SU-DHL-6 (cell line): ENCODE measurements around the gene RHEX.

Source experiments
- CTCF ChIP-seq: fragments of 200-600 bp; sonication (generic); IDR thresholded peaks from one replicate; pipeline ENCODE4 v1.5.1; 2017; ENCODE audit warnings: antibody characterized with exemption, mild to moderate bottlenecking, low read length, moderate library complexity; ENCODE audit not compliant: insufficient read depth, poor library complexity, severe bottlenecking
- EZH2phosphoT487 ChIP-seq: fragments of 200-600 bp; sonication (generic), shearing (Covaris generic); conservative IDR thresholded peaks from 2 replicates; pipeline ENCODE4 v1.6.1; 2018; ENCODE audit warnings: mild to moderate bottlenecking, antibody characterized with exemption, low read length, moderate library complexity, mixed read lengths

GRCh38 chr1:206049293-206049692 is 3.7 kb upstream of the RHEX start:
- TF ChIP-seq CTCF, result no peak
- TF ChIP-seq EZH2phosphoT487, result no peak
